OCI-LY7 (cell line): Measurements from ENCODE around the gene SNRNP35. TPM values are rescaled to one million over a fixed set of nuclear protein-coding genes. Genes with fewer than 3 reads are reported as not detected.

Experiments used
- BruUV-seq: library from RNA; stranded (reverse); fragments of 400-500 nt; replicated peaks from 2 replicates; lab custom pipeline; 2021; lab: Mats Ljungman, UMichigan
- CTCF ChIA-PET: fragments of 300-600 bp; sonication (Branson Sonifier 250); formaldehyde crosslinking; loops from one replicate; lab custom pipeline; 2022; ENCODE audit warnings: antibody characterized with exemption; ENCODE audit not compliant: unreplicated experiment; lab: Charles Lee
- POLR2A ChIA-PET: fragments of 300-600 bp; sonication (Branson Sonifier 250); formaldehyde crosslinking; loops from one replicate; lab custom pipeline; 2022; ENCODE audit warnings: antibody characterized with exemption; lab: Charles Lee
- DNase-seq: peaks from one replicate; pipeline ENCODE4 v3.0.0-alpha.2; 2015; ENCODE audit warnings: low spot score
- H2AFZ ChIP-seq: fragments of 200-600 bp; sonication (generic), shearing (Covaris generic); 2 replicates; pipeline ENCODE4 v1.6.1; 2014; ENCODE audit warnings: mild to moderate bottlenecking, antibody characterized with exemption, low read length, moderate library complexity
- H3K27ac ChIP-seq: fragments of 200-600 bp; sonication (generic); 2 replicates; pipeline ENCODE4 v1.5.1; 2014; ENCODE audit warnings: mixed run types, low read depth, mild to moderate bottlenecking, moderate library complexity, low read length, inconsistent platforms; ENCODE audit not compliant: poor library complexity, severe bottlenecking
- H3K36me3 ChIP-seq: fragments of 200-600 bp; sonication (generic); 2 replicates; pipeline ENCODE4 v1.6.1; 2014; ENCODE audit warnings: mild to moderate bottlenecking, antibody characterized with exemption, low read length, moderate library complexity, mixed read lengths; ENCODE audit not compliant: insufficient read depth
- H3K4me1 ChIP-seq: fragments of 200-600 bp; sonication (generic); 2 replicates; pipeline ENCODE4 v1.5.1; 2014; ENCODE audit warnings: mild to moderate bottlenecking, low read length; ENCODE audit not compliant: insufficient read depth, poor library complexity, severe bottlenecking
- H3K4me2 ChIP-seq: fragments of 200-600 bp; sonication (generic); 2 replicates; pipeline ENCODE4 v1.6.1; 2014; ENCODE audit warnings: mild to moderate bottlenecking, low read length
- H3K4me3 ChIP-seq: fragments of 200-600 bp; sonication (generic); 2 replicates; pipeline ENCODE4 v1.5.1; 2014; ENCODE audit warnings: mild to moderate bottlenecking, low read depth, low read length; ENCODE audit not compliant: poor library complexity, severe bottlenecking
- H3K79me2 ChIP-seq: fragments of 200-600 bp; sonication (generic); 2 replicates; pipeline ENCODE4 v1.6.1; 2016; ENCODE audit warnings: low read depth, mild to moderate bottlenecking, low read length, moderate library complexity, mixed read lengths; ENCODE audit not compliant: insufficient read depth
- H3K9me2 ChIP-seq: fragments of 200-600 bp; sonication (generic); 2 replicates; pipeline ENCODE4 v1.6.1; 2016; ENCODE audit warnings: mild to moderate bottlenecking, low read length, mixed read lengths; ENCODE audit not compliant: insufficient read depth
- H3K9me3 ChIP-seq: fragments of 200-600 bp; sonication (generic); 2 replicates; pipeline ENCODE4 v1.6.1; 2014; ENCODE audit warnings: mild to moderate bottlenecking, mixed run types, low read length, mixed read lengths
- H4K20me1 ChIP-seq: fragments of 200-600 bp; sonication (generic); 2 replicates; pipeline ENCODE4 v1.6.1; 2014; ENCODE audit warnings: mild to moderate bottlenecking, antibody characterized with exemption, low read length, moderate library complexity, mixed read lengths; ENCODE audit not compliant: insufficient read depth
- CTCF ChIP-seq: fragments of 200-600 bp; sonication (generic); conservative IDR thresholded peaks from 2 replicates; pipeline ENCODE4 v1.5.1; 2014; ENCODE audit warnings: mild to moderate bottlenecking, antibody characterized with exemption, low read length, moderate library complexity, mixed read lengths
- EZH2phosphoT487 ChIP-seq: fragments of 200-600 bp; sonication (generic); IDR thresholded peaks from 2 replicates; pipeline ENCODE4 v1.6.1; 2018; ENCODE audit warnings: low read depth, borderline replicate concordance, mild to moderate bottlenecking, mixed run types, antibody characterized with exemption, low read length, moderate library complexity, mixed read lengths
- intact Hi-C: fragments of 100-400 bp; cut with micrococcal nuclease; formaldehyde crosslinking; loops from one replicate; pipeline ENCODE4 v1.10.0; 2022; ENCODE audit not compliant: unreplicated experiment
- total RNA-seq, 2 experiments: library from RNA; depleted of rRNA in 1 of 2; stranded (reverse); fragments of >200 nt in 1 of 2; shearing (Covaris generic) in 1 of 2; gene quantifications; 2 replicates each; pipeline ENCODE4 v1.2.3, GENCODE V29; 2014 to 2022

The SNRNP35 gene
- total RNA-seq, 2 experiments from 2014 or later, result 29.3 to 31.3 TPM

GRCh38 chr12:123436017-123436964 lies 21.6 kb upstream of the SNRNP35 start, which contains the start of gene RILPL2:
TSS of gene RILPL2 (minus strand) at chr12:123436684. CDS start at chr12:123436420, 264 bp downstream.
- peaks cover 49% of the 10 kb centered on the region for H3K79me2 ChIP-seq
- no peaks in the 10 kb centered on the region for H3K9me2 ChIP-seq
- TF ChIP-seq CTCF (peak; percentile 35; the same call in 1 of the 2 replicates), EZH2phosphoT487 (no peak)
- peak within 1 kb of the TSS; percentile 63; the same call in 1 of the 2 replicates for H2AFZ ChIP-seq
- H4K20me1 ChIP-seq, result no peaks in the 10 kb centered on the region
- peak within 1 kb of the TSS; percentile 93 for H3K4me2 ChIP-seq
- H3K4me3 ChIP-seq, result peak within 1 kb of the TSS; percentile 88
- POLR2A ChIA-PET, result interaction anchor here (0.6 to 1.6 kb wide), 3 partner anchors 10 to 909 kb away, joined by 3 to 6 read pairs (median 3); no protein-coding TSS in a partner anchor
- CTCF ChIA-PET, result no interaction called here
- H3K27ac ChIP-seq, result peak within 1 kb of the TSS; percentile 45
- intact Hi-C loops, result no loop called here
- BruUV-seq, result no TSS peak
- H3K4me1 ChIP-seq, result peaks cover 48% of the 10 kb centered on the region
- H3K36me3 ChIP-seq, result no peaks in the 10 kb centered on the region
- DNase-seq, result peak; percentile 83
- no peaks in the 10 kb centered on the region for H3K9me3 ChIP-seq

- CTCF ChIA-PET, result no interaction called here
- BruUV-seq, result no TSS peak
Measured at GRCh38 chr12:123441523-123442164, 16.3 kb upstream of the SNRNP35 start.

More at GRCh38 chr12:123441523-123442164, 16.3 kb upstream of the SNRNP35 start:
- Histone ChIP-seq H3K79me2 (no peaks in the 10 kb centered on the region), H3K4me2 (no peak overlapping the region), H3K36me3 (no peaks in the 10 kb centered on the region), H3K4me1 (peaks cover 31% of the 10 kb centered on the region), H4K20me1 (no peaks in the 10 kb centered on the region), H3K9me3 (no peaks in the 10 kb centered on the region), H2AFZ (no peak overlapping the region), H3K4me3 (no peak overlapping the region), H3K27ac (no peak overlapping the region), H3K9me2 (no peaks in the 10 kb centered on the region)
- POLR2A ChIA-PET, result interaction anchor here (0.5 to 1.1 kb wide), 3 partner anchors 18 to 84 kb away, joined by 3 to 4 read pairs (median 3); no protein-coding TSS in a partner anchor
- intact Hi-C loops, result no loop called here
- DNase-seq, result no peak
- TF ChIP-seq EZH2phosphoT487 (no peak), CTCF (no peak)
